Activated naive CD4-positive, alpha-beta T cell treated with Interleukin-2 at 50 U/mL for 16 hours (primary cell): ENCODE data around the gene SLC35E2B.
A peak's percentile ranks its signal among the peaks of the same experiment; 100 is the strongest.
"Not testable (repeated sequence)": the region's sequence is repeated elsewhere in the genome, so short reads cannot be mapped to it uniquely, and the experiment has no call there.

Source experiments
- DNase-seq: peaks from one replicate; pipeline ENCODE4 v3.0.0-alpha.2; 2020

The SLC35E2B gene

GRCh38 chr1:1672181-1672965 lies 20.2 kb downstream of the SLC35E2B start:
- DNase-seq: no peak

GRCh38 chr1:1671365-1672119 lies 21.1 kb downstream of the SLC35E2B start:
- no peak for DNase-seq

DNA sequence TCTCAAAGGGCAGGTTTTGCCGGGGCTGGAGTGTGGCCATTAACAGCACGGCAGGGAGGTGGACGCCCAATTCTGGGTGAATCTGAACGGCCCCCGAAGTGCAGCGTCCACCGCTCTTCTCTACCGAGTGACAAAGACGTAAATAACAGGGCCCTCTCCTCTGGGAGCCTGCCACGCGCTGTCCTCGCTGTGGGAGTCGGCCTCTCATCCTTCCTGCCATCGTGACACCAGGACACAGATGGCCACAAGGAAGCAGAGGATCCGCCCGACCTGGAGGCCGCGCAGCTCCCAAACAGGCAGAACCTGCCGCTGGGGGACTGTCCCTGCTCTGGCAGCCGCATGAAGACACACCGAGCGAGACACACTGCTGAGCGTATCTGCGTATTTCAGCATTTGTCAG lies 21.7 kb downstream of the SLC35E2B start:
- DNase-seq: no peak

DNA sequence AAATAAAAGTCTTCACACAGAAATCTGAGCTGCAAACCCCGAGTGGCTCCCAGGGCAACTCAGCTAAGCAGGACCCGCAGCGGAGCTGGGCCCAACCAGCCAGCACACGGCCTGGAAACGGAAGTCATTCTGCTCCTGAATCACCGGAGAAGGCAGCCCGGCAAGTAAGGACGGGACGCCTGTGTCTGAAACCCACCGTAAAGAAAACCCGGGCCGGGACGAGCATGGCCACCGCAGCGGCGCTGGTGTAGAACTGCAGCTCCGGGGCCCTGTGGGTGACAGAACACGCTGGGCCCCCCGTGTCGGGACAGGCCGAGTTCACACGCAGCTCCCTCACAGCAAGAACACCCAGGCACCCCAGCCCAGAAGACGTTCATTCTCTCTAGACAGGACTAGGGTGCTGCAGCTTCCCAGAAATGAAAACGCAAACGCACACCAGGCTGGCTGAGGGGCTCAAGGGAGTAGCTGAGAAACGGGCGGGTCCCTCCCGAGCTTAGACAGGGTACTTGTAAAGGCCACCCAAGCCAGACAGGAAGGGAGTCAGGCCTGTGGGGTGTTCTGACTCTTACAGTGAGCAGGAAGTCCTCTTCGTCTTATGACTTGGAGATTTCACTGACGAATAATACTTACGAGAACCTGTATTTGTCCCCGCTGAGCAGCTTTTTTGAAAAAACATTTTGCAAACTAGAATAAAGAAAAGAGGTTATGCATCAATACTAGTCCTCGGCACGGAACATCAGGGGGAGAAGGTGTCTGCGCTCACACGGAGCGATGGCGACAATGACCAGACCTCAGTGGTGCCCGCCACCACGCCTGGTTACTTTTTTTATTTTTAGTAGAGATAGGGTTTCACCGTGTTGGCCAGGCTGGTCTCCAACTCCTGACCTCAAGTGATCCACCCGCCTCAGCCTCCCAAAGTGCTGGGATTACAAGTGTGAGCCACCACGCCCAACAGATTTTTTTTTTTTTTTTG lies 22.8 kb downstream of the SLC35E2B start:
- no peak for DNase-seq

GRCh38 chr1:1666526-1666925 lies 26.1 kb downstream of the SLC35E2B start:
- DNase-seq: no peak

DNA sequence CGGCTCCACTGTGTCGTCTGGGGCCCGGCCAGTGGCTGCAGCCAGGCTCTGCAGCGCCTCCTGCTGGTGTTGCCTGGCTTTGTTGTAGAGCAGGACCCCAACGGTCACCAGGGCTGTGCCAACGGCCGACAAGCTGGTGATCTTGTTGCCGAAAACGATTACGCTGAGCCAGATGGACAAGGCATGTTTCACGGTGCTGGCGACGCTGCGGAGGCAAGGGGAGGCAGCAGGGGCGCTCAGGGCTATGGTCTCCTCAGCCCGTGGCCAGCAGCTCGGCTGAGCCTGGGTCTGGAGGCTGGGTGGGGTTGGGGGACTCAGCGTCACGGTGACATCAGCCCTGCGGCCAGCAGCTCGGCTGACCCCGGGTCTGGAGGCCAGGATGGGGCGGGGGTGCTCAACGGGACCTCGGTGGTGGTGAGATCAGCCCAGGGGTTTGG lies 26.8 kb downstream of the SLC35E2B start:
- DNase-seq: peak; percentile 35

GRCh38 chr1:1664941-1665814 lies 27.4 kb downstream of the SLC35E2B start:
- no peak for DNase-seq

DNA sequence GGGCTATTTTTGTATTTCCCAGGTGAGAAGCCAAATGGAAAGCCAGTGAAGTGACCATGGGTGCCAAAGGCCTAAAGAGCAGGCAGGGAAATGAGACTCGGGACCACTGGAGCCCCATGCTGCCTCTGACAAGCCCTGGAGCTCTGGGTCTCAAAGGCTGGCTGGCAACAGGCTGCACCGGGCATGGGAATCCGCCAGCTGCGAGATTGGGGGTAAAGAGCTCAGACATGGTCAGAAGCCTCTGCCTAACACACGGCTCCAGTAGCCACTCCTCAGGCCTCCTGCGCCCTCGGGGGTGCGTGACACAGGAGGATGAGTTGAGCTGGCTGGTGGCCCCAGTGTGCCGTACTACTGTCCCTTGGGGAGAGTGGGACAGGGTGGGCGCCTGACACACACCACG lies 28.3 kb downstream of the SLC35E2B start:
- DNase-seq: not testable (repeated sequence)

- DNase-seq: not testable (repeated sequence)
Measured at GRCh38 chr1:1662830-1663560, 29.6 kb downstream of the SLC35E2B start.

- not testable (repeated sequence) for DNase-seq
Measured at GRCh38 chr1:1662392-1662791, 30.2 kb downstream of the SLC35E2B start.

DNA sequence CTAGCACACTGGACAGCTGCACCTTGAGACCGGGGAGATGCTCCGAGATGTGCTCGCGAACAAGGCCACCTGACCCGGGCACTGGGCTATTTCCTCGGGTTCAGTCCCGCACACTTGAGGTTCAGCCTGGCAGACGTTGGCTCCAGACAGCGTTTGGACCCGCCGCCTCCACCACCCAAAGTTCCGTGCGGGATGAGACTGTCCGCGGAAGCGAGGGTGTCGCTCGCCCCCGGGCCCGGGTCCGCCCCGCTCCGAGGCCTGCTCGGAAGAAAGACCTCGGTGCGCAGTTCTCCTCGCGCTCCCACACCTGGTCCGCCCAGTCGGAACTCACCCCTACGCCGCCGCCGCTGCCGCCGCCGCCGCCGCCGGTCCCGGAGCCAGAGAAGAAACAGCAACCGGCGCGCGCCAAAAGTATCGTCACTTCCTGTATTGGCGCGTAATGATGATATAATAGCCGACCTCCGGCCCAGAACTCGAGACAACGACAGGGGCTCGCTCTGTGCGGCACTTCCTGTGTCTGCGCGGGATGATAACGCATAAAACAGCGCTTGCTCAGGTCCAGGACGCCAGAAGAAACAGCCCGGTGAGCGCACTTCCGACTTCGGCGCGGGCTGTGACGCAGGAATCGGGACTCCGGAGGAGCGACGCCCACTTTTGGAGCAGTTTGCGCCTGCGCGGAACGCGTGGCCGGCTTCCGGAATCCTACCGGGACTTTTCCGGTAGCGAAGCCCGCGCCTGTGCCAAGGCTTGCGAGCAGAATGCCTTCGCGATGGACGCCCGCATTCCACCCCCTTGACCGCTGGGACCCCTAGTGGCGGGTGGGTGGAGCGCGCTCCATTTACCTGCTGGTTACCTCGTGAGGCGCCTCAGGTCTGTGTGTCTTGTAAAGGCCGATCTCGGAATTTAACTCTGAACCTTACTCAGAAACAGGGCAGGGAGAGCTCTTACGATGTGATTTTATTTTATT lies 33.7 kb downstream of the SLC35E2B start, which contains the start of gene CDK11B:
Gene CDK11B (minus strand): TSS at position 422 of the 967 bp plus-strand sequence. CDS start 1,519 bp downstream, outside the sequence.
- DNase-seq: peak; percentile 100

GRCh38 chr1:1648265-1648664 lies 44.3 kb downstream of the SLC35E2B start:
- DNase-seq: not testable (repeated sequence)

DNA sequence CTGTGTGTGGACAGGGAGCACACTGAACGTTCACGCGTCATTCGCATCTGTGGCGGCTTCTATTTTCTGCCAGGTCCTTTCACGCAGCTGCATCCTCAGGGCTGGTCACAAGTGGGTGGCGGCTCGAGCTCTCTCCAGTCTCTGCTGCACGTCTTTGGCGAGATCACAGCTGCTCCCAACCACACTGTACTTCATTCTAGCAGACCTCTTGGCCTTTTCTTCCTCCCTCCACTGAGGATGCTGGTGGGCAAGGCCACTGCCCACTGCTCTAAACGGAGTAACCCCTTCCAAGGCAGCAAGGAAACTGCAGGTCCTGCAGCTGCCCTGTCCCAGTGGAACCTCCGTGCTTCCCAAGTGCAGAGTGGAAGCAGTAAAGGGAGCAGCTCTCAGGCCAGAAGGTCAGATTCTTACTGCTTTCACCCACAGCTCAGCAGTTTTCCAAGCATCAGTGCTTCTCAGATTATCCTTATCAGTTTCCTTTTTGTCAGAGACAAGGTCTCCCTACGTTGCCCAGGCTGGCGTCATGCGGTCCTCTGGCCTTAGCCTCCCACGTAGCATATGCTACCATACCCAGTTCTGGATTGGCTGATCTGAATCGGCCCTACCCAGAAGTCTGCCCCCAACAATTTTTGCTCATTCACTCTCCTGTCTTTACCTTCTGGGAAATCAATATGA lies 44.9 kb downstream of the SLC35E2B start:
- not testable (repeated sequence) for DNase-seq

- not testable (repeated sequence) for DNase-seq
Measured at GRCh38 chr1:1646326-1646725, 46.3 kb downstream of the SLC35E2B start.

DNA sequence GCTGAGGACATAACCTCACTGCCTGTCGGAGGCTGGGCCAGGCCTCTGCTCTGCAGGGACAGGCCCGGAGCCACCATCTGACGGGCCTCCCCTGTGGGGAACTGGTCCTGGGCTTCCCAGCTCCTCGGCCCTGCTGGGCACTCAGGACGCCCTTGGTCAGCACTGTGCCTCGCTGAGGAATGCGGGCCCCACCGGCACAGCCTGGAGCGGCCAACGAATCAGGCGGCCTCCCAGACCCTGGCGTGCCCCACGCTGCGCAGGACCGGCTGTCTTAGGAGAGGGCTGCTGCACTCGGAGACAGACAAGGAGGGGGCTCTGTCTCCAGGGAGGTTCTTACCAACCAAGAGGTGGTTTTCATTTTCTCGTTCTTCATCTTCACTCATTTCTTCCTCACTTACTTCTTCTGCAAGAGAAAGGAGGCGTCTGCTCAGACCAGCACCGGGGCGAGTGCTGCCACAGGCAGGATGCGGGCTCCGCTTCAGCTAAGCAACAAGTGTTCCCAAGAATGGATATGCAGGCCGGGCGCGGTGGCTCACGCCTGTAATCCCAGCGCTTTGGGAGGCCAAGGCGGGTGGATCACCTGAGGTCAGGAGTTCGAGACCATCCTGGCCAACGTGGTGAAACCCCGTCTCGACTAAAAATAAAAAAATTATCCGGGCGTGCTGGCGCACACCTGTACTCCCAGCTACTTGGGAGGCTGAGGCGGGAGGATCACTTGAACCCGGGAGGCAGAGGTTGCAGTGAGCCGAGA lies 51.7 kb downstream of the SLC35E2B start:
- DNase-seq: not testable (repeated sequence)

GRCh38 chr1:1640081-1640480 lies 52.5 kb downstream of the SLC35E2B start:
- not testable (repeated sequence) for DNase-seq

GRCh38 chr1:1639368-1639767 lies 53.2 kb downstream of the SLC35E2B start:
- DNase-seq: not testable (repeated sequence)

DNA sequence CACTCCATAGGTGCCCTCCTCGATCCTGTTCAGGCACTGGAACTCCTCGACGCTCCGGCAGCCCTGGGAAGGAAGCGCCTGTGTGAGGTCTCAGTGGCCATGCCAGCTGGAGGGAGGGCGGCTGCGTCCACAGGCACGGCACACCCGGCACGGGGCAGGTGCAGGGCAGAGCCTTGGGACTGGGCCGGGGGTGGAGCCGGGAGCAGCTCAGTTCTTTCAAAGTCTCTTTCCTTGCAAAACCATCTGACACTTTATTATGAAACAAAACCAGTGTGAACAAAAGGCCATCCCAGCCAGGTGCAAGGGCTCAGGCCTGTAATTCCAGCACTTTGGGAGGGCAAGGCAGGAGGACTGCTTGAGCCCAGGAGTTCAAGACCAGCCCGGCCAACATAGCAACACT lies 54.1 kb downstream of the SLC35E2B start:
- DNase-seq: not testable (repeated sequence)
